Panc1 (cell line): ENCODE measurements around the gene KRTAP1-4. TPM values are rescaled to one million over a fixed set of nuclear protein-coding genes. Genes with fewer than 3 reads are reported as not detected.
A peak's percentile ranks its signal among the peaks of the same experiment; 100 is the strongest.
"Not testable (repeated sequence)": the region's sequence is repeated elsewhere in the genome, so short reads cannot be mapped to it uniquely, and the experiment has no call there.

Experiments
- ATAC-seq: fragments of 200-7000 bp; cut with Tn5 transposase; 2 replicates; pipeline ENCODE4 v1.9.1; 2020; ENCODE audit warnings: mild to moderate bottlenecking, moderate library complexity
- BruUV-seq: library from RNA; stranded (reverse); fragments of 400-500 nt; replicated peaks from 2 replicates; lab custom pipeline; 2021; lab: Mats Ljungman, UMichigan
- CTCF ChIA-PET: fragments of 300-600 bp; sonication (Branson Sonifier 250); formaldehyde crosslinking; loops from one replicate; lab custom pipeline; 2022; ENCODE audit warnings: antibody characterized with exemption; lab: Charles Lee
- POLR2A ChIA-PET: fragments of 300-600 bp; sonication (Branson Sonifier 250); formaldehyde crosslinking; loops from one replicate; lab custom pipeline; 2022; ENCODE audit warnings: antibody characterized with exemption; lab: Charles Lee
- DNase-seq: peaks from one replicate; pipeline ENCODE4 v3.0.0-alpha.2; 2010; ENCODE audit warnings: low read depth, low spot score
- H3K27ac ChIP-seq: 2 replicates; pipeline ENCODE4 v1.5.1; 2011; ENCODE audit warnings: mild to moderate bottlenecking, low read length, inconsistent platforms
- H3K27me3 ChIP-seq: fragments of 200-500 bp; sonication (Bioruptor generic); 2 replicates; pipeline ENCODE4 v1.6.0; 2014; ENCODE audit warnings: low read length, inconsistent platforms; ENCODE audit not compliant: control insufficient read depth, insufficient read depth
- H3K36me3 ChIP-seq: fragments of 200-500 bp; sonication (Bioruptor generic); 2 replicates; pipeline ENCODE4 v1.5.1; 2014; ENCODE audit warnings: inconsistent platforms, mild to moderate bottlenecking, low read length, moderate library complexity; ENCODE audit not compliant: control insufficient read depth, insufficient read depth
- H3K4me1 ChIP-seq: 2 replicates; pipeline ENCODE4 v1.5.1; 2011; ENCODE audit warnings: inconsistent platforms, mild to moderate bottlenecking, low read length, moderate library complexity; ENCODE audit not compliant: control insufficient read depth, insufficient read depth
- H3K4me3 ChIP-seq, 2 experiments: 2 replicates each; pipeline ENCODE4 v1.5.1; 2011 to 2012; ENCODE audit warnings: low read depth in 2 of 2, low read length in 2 of 2, mild to moderate bottlenecking in 2 of 2, inconsistent platforms in 1 of 2, moderate library complexity in 1 of 2
- H3K9me3 ChIP-seq: fragments of 200-500 bp; sonication (Bioruptor generic); 2 replicates; pipeline ENCODE4 v1.5.1; 2014; ENCODE audit warnings: low read depth, mild to moderate bottlenecking, inconsistent platforms, low read length, moderate library complexity; ENCODE audit not compliant: control insufficient read depth, insufficient read depth
- POLR2AphosphoS5 ChIP-seq: IDR thresholded peaks from 2 replicates; pipeline ENCODE4 v1.6.1; 2012; ENCODE audit warnings: mild to moderate bottlenecking, low read depth, low read length, moderate library complexity
- SIN3A ChIP-seq: IDR thresholded peaks from 2 replicates; pipeline ENCODE4 v1.6.1; 2012; ENCODE audit warnings: low read depth, mild to moderate bottlenecking, low read length, moderate library complexity, borderline replicate concordance; ENCODE audit not compliant: insufficient read depth
- TCF7L2 ChIP-seq: IDR thresholded peaks from 2 replicates; pipeline ENCODE4 v1.6.1; 2011; ENCODE audit warnings: mild to moderate bottlenecking, low read depth, low read length, inconsistent platforms
- in situ Hi-C: cut with HindIII; loops from 2 replicates; pipeline ENCODE4 v1.10.0; 2016; ENCODE audit warnings: low sequenced_read_pairs, low pct_unique_long_range_greater_than_20kb
- intact Hi-C: fragments of 100-400 bp; cut with micrococcal nuclease; formaldehyde crosslinking; loops from one replicate; pipeline ENCODE4 v1.10.0; 2022; ENCODE audit not compliant: unreplicated experiment
- total RNA-seq: library from RNA; stranded (reverse); gene quantifications from one replicate; pipeline ENCODE4 v1.2.1, GENCODE V29; 2021; ENCODE audit not compliant: unreplicated experiment
- TF ChIP-seq, protein P1 (sequence below), 2 experiments: IDR thresholded peaks; 2 replicates each; pipeline ENCODE4 v1.6.1; 2011 to 2012; ENCODE audit warnings: low read depth in 2 of 2, control low read depth in 1 of 2, low read length in 1 of 2, mild to moderate bottlenecking in 1 of 2, moderate library complexity in 1 of 2; ENCODE audit not compliant: insufficient read depth in 1 of 2
- TF ChIP-seq, protein P2 (sequence below): fragments of 450-650 bp; IDR thresholded peaks from 2 replicates; pipeline ENCODE4 v1.5.1; 2017; ENCODE audit warnings: mild to moderate bottlenecking

Gene KRTAP1-4
- total RNA-seq, 1 experiment from 2014 or later, result not detected

DNA sequence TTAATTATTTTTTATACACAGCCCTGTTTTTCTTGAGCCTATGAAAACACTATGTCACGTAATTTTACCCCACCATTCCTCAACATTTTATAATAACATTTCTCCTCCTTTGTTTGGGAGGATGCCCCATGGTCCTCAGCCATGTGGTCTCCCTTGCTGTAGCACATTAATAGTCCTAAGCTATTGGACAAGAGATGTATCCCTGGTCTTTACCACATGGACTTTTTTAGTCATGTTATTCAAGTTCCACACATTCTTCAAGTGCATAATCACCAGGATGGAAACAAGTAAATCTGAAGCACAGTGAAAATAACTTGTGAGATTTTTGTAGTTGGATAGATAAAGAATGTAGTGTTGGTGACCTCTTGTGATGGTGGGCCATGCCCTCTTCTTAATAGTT, 32.0 kb upstream of the KRTAP1-4 start:
- Histone ChIP-seq H3K27me3 (no peaks in the 10 kb centered on the region), H3K36me3 (no peaks in the 10 kb centered on the region), H3K4me3 (no peak overlapping the region), H3K27ac (no peak overlapping the region), H3K4me1 (no peaks in the 10 kb centered on the region), H3K9me3 (no peaks in the 10 kb centered on the region)
- CTCF ChIA-PET, result no interaction called here
- BruUV-seq, result no TSS peak
- no peak for TF ChIP-seq TCF7L2
- TF ChIP-seq, protein P1, sequence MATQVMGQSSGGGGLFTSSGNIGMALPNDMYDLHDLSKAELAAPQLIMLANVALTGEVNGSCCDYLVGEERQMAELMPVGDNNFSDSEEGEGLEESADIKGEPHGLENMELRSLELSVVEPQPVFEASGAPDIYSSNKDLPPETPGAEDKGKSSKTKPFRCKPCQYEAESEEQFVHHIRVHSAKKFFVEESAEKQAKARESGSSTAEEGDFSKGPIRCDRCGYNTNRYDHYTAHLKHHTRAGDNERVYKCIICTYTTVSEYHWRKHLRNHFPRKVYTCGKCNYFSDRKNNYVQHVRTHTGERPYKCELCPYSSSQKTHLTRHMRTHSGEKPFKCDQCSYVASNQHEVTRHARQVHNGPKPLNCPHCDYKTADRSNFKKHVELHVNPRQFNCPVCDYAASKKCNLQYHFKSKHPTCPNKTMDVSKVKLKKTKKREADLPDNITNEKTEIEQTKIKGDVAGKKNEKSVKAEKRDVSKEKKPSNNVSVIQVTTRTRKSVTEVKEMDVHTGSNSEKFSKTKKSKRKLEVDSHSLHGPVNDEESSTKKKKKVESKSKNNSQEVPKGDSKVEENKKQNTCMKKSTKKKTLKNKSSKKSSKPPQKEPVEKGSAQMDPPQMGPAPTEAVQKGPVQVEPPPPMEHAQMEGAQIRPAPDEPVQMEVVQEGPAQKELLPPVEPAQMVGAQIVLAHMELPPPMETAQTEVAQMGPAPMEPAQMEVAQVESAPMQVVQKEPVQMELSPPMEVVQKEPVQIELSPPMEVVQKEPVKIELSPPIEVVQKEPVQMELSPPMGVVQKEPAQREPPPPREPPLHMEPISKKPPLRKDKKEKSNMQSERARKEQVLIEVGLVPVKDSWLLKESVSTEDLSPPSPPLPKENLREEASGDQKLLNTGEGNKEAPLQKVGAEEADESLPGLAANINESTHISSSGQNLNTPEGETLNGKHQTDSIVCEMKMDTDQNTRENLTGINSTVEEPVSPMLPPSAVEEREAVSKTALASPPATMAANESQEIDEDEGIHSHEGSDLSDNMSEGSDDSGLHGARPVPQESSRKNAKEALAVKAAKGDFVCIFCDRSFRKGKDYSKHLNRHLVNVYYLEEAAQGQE (IDR thresholded peaks at IDR 0.05; ENCODE audit: insufficient read depth in 1 of 2, low read depth in 2 of 2, low read length in 1 of 2), result no peak
- TF ChIP-seq SIN3A, result no peak
- TF ChIP-seq, protein P2, sequence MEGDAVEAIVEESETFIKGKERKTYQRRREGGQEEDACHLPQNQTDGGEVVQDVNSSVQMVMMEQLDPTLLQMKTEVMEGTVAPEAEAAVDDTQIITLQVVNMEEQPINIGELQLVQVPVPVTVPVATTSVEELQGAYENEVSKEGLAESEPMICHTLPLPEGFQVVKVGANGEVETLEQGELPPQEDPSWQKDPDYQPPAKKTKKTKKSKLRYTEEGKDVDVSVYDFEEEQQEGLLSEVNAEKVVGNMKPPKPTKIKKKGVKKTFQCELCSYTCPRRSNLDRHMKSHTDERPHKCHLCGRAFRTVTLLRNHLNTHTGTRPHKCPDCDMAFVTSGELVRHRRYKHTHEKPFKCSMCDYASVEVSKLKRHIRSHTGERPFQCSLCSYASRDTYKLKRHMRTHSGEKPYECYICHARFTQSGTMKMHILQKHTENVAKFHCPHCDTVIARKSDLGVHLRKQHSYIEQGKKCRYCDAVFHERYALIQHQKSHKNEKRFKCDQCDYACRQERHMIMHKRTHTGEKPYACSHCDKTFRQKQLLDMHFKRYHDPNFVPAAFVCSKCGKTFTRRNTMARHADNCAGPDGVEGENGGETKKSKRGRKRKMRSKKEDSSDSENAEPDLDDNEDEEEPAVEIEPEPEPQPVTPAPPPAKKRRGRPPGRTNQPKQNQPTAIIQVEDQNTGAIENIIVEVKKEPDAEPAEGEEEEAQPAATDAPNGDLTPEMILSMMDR, result no peak
- no peak for TF ChIP-seq POLR2AphosphoS5
- in situ Hi-C loops, result no loop called here
- POLR2A ChIA-PET, result no interaction called here
- intact Hi-C loops, result no loop called here
- ATAC-seq (no peak), DNase-seq (no peak)

DNA sequence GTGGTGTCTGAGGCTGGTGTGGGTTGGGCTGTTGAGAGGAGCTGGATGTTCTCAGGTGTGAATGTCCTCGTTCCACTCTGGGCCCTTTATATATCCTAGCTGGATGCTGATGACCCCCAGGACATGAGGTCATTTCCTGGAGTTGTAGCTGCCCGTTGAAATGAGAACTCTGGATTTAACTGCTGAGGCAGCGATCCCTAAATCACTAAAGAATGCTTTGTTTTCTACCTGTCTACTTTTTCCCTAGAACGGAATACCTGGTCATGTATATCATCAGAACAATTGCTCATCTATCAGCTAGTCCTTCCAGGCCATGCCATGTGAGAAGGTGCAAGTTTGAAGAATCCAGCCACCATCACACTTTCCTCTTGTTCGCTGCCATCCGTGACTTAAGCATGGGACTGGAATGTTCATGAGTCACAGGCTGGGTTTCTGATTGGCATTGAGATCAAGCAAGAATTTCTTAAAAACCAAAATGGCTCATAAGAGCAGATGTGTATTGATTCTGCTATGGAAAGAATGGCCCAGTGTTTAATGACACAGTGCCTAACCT, 30.1 kb upstream of the KRTAP1-4 start, which contains the start of gene KRTAP2-3:
TSS of gene KRTAP2-3 (minus strand) at position 63 of the 553 bp plus-strand sequence. CDS start 64 bp downstream, outside the sequence.
- DNase-seq, result peak; percentile 45
- H3K27me3 ChIP-seq, result no peaks in the 10 kb centered on the region
- in situ Hi-C loops, result no loop called here
- ATAC-seq, result peak; percentile 67
- BruUV-seq, result no TSS peak
- ChIA-PET CTCF (no interaction called here), POLR2A (no interaction called here)
- H3K36me3 ChIP-seq, result no peaks in the 10 kb centered on the region
- no peak within 1 kb of the TSS for H3K27ac ChIP-seq
- no peak for TF ChIP-seq POLR2AphosphoS5
- TF ChIP-seq SIN3A, result no peak
- TF ChIP-seq, protein P2, result no peak
- TF ChIP-seq, protein P1 (IDR thresholded peaks at IDR 0.05; ENCODE audit: insufficient read depth in 1 of 2, low read depth in 2 of 2, low read length in 1 of 2), result no peak
- no peak for TF ChIP-seq TCF7L2
- H3K4me3 ChIP-seq, result no peak within 1 kb of the TSS
- no peaks in the 10 kb centered on the region for H3K4me1 ChIP-seq
- intact Hi-C loops, result no loop called here
- no peaks in the 10 kb centered on the region for H3K9me3 ChIP-seq

DNA sequence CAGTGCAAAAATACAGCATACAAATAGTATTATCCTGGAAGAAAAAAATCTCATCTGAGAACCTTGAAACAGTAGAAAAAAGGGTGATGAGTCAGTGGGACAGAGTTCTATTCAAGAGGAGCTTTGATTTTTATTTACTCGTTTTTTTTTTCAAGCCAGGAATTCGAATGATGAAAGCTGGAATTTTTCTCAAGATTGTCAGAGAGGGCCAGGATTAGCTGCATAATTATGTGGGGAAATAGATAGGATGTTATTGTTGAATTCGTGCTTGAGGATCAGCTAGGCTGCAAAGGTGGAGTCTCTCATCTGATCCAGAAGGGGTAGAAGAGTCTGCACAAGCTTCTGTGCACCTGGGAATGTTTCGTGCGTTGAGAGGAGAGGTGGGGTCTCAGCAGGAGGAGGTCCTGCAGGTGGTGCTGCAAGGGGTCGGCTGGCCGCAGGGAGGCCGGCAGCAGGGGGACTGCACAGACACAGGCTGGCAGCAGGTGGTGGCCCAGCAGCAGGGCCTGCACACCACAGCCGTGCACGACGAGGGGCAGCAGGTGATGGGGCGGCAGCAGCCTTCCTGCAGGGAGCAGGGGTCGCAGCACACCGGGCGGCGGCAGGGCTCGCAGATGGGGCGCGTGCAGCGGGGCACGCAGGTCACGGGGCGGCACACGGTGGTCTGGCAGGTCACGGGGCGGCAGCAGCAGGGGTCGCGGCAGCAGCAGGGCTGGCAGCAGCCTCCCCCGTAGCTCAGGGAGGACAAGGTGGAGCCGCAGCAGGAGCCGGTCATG, 29.5 kb upstream of the KRTAP1-4 start:
- H3K27me3 ChIP-seq, H3K36me3 ChIP-seq, H3K9me3 ChIP-seq, POLR2A ChIA-PET, DNase-seq, in situ Hi-C loops, BruUV-seq, H3K4me1 ChIP-seq, H3K4me3 ChIP-seq, H3K27ac ChIP-seq, intact Hi-C loops: not testable (repeated sequence)
- peak; percentile 42; the same call in 1 of the 2 replicates for ATAC-seq
- CTCF ChIA-PET, result interaction anchor here (0.6 to 0.7 kb wide), 2 partner anchors 97 to 430 kb away, joined by 3 to 4 read pairs; partner anchors contain the start of gene KRT36
